OCI-LY3 (cell line): ENCODE results near the gene TAMALIN.

Experiments used
- EZH2phosphoT487 ChIP-seq: fragments of 200-600 bp; shearing (Covaris generic); IDR thresholded peaks from 2 replicates; pipeline ENCODE4 v1.6.1; 2018; ENCODE audit warnings: antibody characterized with exemption, mixed run types, low read depth
- TF ChIP-seq, protein P1 (sequence below): fragments of 200-600, 300-600 bp; sonication (generic); IDR thresholded peaks from 2 replicates; pipeline ENCODE4 v1.5.1; 2014; ENCODE audit warnings: antibody characterized with exemption, low read length, low read depth

DNA sequence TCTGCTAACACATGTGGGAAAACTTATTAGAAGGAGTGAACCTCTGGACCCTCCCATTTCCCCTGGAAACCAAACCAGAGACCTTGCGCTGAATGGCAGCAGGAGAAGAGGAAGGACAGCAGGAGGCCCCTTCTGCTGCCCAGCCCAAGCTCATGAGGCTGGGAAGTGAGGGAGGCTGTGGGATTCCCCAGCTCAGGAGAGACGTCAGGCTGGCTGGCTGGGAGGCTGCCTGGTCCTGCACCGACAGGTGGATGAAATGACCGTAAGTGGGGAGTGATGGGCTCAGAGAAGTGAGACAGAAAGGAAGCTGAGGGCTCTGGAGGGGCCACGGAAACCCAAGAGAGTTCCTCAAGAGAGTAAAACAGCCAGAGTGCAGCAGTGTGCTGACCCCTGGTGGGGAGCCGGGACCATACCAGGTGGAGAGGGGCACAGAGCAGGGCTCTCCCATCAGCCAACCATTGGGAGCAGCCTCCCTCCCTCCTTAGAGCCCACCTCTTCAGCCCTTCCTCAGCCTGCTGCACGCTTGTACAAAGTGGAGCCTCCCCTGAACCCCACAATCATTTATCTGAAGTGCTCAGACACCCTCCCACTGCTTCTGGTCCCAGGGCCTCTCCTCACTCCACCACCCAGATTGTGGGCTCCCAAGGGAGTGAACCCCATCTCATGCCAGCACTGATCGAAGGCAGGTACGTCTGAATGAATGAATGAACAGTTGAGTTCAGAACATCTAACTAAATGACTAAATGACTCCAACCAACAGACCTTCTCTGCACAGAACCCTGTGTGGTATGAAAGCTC, 14.0 kb downstream of the TAMALIN start:
- TF ChIP-seq EZH2phosphoT487, result no peak
- TF ChIP-seq, protein P1, sequence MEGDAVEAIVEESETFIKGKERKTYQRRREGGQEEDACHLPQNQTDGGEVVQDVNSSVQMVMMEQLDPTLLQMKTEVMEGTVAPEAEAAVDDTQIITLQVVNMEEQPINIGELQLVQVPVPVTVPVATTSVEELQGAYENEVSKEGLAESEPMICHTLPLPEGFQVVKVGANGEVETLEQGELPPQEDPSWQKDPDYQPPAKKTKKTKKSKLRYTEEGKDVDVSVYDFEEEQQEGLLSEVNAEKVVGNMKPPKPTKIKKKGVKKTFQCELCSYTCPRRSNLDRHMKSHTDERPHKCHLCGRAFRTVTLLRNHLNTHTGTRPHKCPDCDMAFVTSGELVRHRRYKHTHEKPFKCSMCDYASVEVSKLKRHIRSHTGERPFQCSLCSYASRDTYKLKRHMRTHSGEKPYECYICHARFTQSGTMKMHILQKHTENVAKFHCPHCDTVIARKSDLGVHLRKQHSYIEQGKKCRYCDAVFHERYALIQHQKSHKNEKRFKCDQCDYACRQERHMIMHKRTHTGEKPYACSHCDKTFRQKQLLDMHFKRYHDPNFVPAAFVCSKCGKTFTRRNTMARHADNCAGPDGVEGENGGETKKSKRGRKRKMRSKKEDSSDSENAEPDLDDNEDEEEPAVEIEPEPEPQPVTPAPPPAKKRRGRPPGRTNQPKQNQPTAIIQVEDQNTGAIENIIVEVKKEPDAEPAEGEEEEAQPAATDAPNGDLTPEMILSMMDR, result peak; percentile 86
